SK-N-SH treated with all-trans-retinoic acid at 6 μM for 48 hours (cell line): Measurements from ENCODE around the gene PLPPR5.

ENCODE experiments used
- ATAC-seq: fragments of 200-7000 bp; cut with Tn5 transposase; 3 replicates; pipeline ENCODE4 v1.9.1; 2020; ENCODE audit warnings: mild to moderate bottlenecking, moderate library complexity
- ARNTL ChIP-seq: fragments of 450-650 bp; formaldehyde crosslinking; IDR thresholded peaks from 2 replicates; pipeline ENCODE4 v1.5.0; 2020; ENCODE audit warnings: low read depth, mild to moderate bottlenecking, moderate library complexity, borderline replicate concordance
- CSDC2 ChIP-seq: fragments of 250-450 bp; sonication (Bioruptor Pico); IDR thresholded peaks from 2 replicates; pipeline ENCODE4 v1.5.0; 2020; ENCODE audit warnings: mild to moderate bottlenecking, moderate library complexity
- CSRNP3 ChIP-seq: fragments of 250-450 bp; sonication (Bioruptor Pico); IDR thresholded peaks from 2 replicates; pipeline ENCODE4 v1.5.1; 2021; ENCODE audit warnings: mild to moderate bottlenecking, moderate library complexity
- ESRRG ChIP-seq: fragments of 250-450 bp; sonication (Bioruptor Pico); IDR thresholded peaks from 2 replicates; pipeline ENCODE4 v1.6.1; 2021; ENCODE audit warnings: mild to moderate bottlenecking
- GLIS3 ChIP-seq: fragments of 250-450 bp; sonication (Bioruptor Pico); IDR thresholded peaks from 2 replicates; pipeline ENCODE4 v1.5.0; 2020; ENCODE audit warnings: mild to moderate bottlenecking, moderate library complexity
- OSR1 ChIP-seq: fragments of 250-450 bp; sonication (Bioruptor Pico); IDR thresholded peaks from 2 replicates; pipeline ENCODE4 v1.8.0; 2022; ENCODE audit warnings: moderate library complexity, mild to moderate bottlenecking, inconsistent platforms
- PPARA ChIP-seq: fragments of 250-450 bp; sonication (Bioruptor Pico); IDR thresholded peaks from 2 replicates; pipeline ENCODE4 v1.5.0; 2020; ENCODE audit warnings: mild to moderate bottlenecking, borderline replicate concordance
- RARB ChIP-seq: fragments of 250-450 bp; sonication (Bioruptor Pico); IDR thresholded peaks from 2 replicates; pipeline ENCODE4 v1.8.0; 2021; ENCODE audit warnings: mild to moderate bottlenecking, moderate library complexity
- SNAI2 ChIP-seq: fragments of 250-450 bp; sonication (Bioruptor Pico); IDR thresholded peaks from 2 replicates; pipeline ENCODE4 v1.5.0; 2020; ENCODE audit warnings: mild to moderate bottlenecking, moderate library complexity
- TCF4 ChIP-seq: fragments of 250-450 bp; sonication (Bioruptor Pico); IDR thresholded peaks from 2 replicates; pipeline ENCODE4 v1.8.0; 2021; ENCODE audit warnings: mild to moderate bottlenecking, moderate library complexity, borderline replicate concordance
- TOX ChIP-seq: fragments of 250-450 bp; sonication (Bioruptor Pico); IDR thresholded peaks from 2 replicates; pipeline ENCODE4 v1.8.0; 2021; ENCODE audit warnings: mild to moderate bottlenecking, moderate library complexity, borderline replicate concordance
- ZC3H10 ChIP-seq: fragments of 250-450 bp; sonication (Bioruptor Pico); IDR thresholded peaks from 2 replicates; pipeline ENCODE4 v1.5.1; 2021; ENCODE audit warnings: mild to moderate bottlenecking, moderate library complexity
- ZFP3 ChIP-seq: fragments of 250-450 bp; sonication (Bioruptor Pico); IDR thresholded peaks from 2 replicates; pipeline ENCODE4 v1.5.0; 2020; ENCODE audit warnings: mild to moderate bottlenecking, moderate library complexity
- ZFP30 ChIP-seq: fragments of 450-650 bp; formaldehyde crosslinking; IDR thresholded peaks from 2 replicates; pipeline ENCODE4 v1.5.0; 2022; ENCODE audit warnings: mild to moderate bottlenecking, moderate library complexity
- ZNF565 ChIP-seq: fragments of 450-650 bp; formaldehyde crosslinking; conservative IDR thresholded peaks from 2 replicates; pipeline ENCODE4 v1.5.0; 2020; ENCODE audit warnings: low read depth, mild to moderate bottlenecking, moderate library complexity
- ZNF70 ChIP-seq: fragments of 450-650 bp; formaldehyde crosslinking; IDR thresholded peaks from 2 replicates; pipeline ENCODE4 v1.5.0; 2020; ENCODE audit warnings: mild to moderate bottlenecking, moderate library complexity
- ZNF8 ChIP-seq: fragments of 450-650 bp; formaldehyde crosslinking; IDR thresholded peaks from 2 replicates; pipeline ENCODE4 v1.5.0; 2020; ENCODE audit warnings: mild to moderate bottlenecking, moderate library complexity
- TF ChIP-seq, protein P1 (sequence below): fragments of 250-450 bp; sonication (Bioruptor Pico); IDR thresholded peaks from 2 replicates; pipeline ENCODE4 v1.8.0; 2021; ENCODE audit warnings: low read depth, mild to moderate bottlenecking, moderate library complexity, borderline replicate concordance
- TF ChIP-seq, protein P2 (sequence below): fragments of 250-450 bp; sonication (Bioruptor Pico); IDR thresholded peaks from 2 replicates; pipeline ENCODE4 v1.5.0; 2020; ENCODE audit warnings: mild to moderate bottlenecking, moderate library complexity
- TF ChIP-seq, protein P3 (sequence below): fragments of 250-450 bp; sonication (Bioruptor Pico); IDR thresholded peaks from 2 replicates; pipeline ENCODE4 v1.5.1; 2020; ENCODE audit warnings: low read depth, mild to moderate bottlenecking, moderate library complexity

PLPPR5 gene

GRCh38 chr1:98979463-98979862, 25.2 kb downstream of the PLPPR5 start:
- TF ChIP-seq ZFP3 (CRISPR knock-in tag) (no peak), ZNF565 (CRISPR knock-in tag) (no peak), GLIS3 (CRISPR knock-in tag) (no peak), CSRNP3 (CRISPR knock-in tag) (no peak), TCF4 (CRISPR knock-in tag) (peak; percentile 54; the same call in 1 of the 2 replicates), ESRRG (CRISPR knock-in tag) (no peak), ZNF8 (no peak)
- no peak for ATAC-seq

DNA sequence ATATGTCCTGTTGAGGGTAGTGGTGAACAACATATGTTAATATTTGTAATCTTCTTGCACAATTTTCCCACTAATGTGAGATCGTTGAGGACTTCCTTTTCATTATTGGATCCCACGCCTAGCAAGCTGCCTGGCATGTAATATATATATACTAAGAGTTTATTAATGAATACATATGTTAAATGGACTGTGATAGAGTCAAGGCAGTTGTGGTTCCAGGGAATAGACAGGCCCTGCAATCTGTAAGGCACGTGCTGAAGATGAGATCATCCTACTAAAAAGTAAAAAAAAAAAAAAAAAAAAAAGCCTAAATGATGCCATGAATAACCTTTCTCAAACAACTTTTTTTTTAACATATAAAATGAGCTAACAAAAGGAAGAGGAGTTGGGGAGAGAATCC, 28.9 kb downstream of the PLPPR5 start:
- TF ChIP-seq ZFP3 (CRISPR knock-in tag) = no peak
- TF ChIP-seq ARNTL (CRISPR knock-in tag) = no peak
- TF ChIP-seq ESRRG (CRISPR knock-in tag) = no peak
- TF ChIP-seq ZNF8 = no peak
- no peak for TF ChIP-seq ZNF565 (CRISPR knock-in tag)
- TF ChIP-seq, protein P1, sequence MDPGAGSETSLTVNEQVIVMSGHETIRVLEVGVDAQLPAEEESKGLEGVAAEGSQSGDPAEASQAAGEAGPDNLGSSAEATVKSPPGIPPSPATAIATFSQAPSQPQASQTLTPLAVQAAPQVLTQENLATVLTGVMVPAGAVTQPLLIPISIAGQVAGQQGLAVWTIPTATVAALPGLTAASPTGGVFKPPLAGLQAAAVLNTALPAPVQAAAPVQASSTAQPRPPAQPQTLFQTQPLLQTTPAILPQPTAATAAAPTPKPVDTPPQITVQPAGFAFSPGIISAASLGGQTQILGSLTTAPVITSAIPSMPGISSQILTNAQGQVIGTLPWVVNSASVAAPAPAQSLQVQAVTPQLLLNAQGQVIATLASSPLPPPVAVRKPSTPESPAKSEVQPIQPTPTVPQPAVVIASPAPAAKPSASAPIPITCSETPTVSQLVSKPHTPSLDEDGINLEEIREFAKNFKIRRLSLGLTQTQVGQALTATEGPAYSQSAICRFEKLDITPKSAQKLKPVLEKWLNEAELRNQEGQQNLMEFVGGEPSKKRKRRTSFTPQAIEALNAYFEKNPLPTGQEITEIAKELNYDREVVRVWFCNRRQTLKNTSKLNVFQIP (CRISPR knock-in tag) = no peak
- TF ChIP-seq, all 23 proteins: peak for 0
- ATAC-seq = no peak

GRCh38 chr1:98975113-98975512, 29.5 kb downstream of the PLPPR5 start:
- no peak for ATAC-seq
- TF ChIP-seq TCF4 (CRISPR knock-in tag) (no peak), RARB (CRISPR knock-in tag) (no peak), CSDC2 (CRISPR knock-in tag) (no peak), ZFP30 (CRISPR knock-in tag) (no peak), ESRRG (CRISPR knock-in tag) (no peak), CSRNP3 (CRISPR knock-in tag) (no peak), SNAI2 (CRISPR knock-in tag) (no peak), ZC3H10 (CRISPR knock-in tag) (no peak), ARNTL (CRISPR knock-in tag) (no peak)
- TF ChIP-seq, protein P1 (CRISPR knock-in tag) = no peak
- TF ChIP-seq, protein P2, sequence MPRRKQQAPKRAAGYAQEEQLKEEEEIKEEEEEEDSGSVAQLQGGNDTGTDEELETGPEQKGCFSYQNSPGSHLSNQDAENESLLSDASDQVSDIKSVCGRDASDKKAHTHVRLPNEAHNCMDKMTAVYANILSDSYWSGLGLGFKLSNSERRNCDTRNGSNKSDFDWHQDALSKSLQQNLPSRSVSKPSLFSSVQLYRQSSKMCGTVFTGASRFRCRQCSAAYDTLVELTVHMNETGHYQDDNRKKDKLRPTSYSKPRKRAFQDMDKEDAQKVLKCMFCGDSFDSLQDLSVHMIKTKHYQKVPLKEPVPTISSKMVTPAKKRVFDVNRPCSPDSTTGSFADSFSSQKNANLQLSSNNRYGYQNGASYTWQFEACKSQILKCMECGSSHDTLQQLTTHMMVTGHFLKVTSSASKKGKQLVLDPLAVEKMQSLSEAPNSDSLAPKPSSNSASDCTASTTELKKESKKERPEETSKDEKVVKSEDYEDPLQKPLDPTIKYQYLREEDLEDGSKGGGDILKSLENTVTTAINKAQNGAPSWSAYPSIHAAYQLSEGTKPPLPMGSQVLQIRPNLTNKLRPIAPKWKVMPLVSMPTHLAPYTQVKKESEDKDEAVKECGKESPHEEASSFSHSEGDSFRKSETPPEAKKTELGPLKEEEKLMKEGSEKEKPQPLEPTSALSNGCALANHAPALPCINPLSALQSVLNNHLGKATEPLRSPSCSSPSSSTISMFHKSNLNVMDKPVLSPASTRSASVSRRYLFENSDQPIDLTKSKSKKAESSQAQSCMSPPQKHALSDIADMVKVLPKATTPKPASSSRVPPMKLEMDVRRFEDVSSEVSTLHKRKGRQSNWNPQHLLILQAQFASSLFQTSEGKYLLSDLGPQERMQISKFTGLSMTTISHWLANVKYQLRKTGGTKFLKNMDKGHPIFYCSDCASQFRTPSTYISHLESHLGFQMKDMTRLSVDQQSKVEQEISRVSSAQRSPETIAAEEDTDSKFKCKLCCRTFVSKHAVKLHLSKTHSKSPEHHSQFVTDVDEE (CRISPR knock-in tag) = no peak
- TF ChIP-seq, all 23 proteins: peak for 0

GRCh38 chr1:98969798-98970490, 34.7 kb downstream of the PLPPR5 start:
- ATAC-seq = no peak
- no peak for TF ChIP-seq OSR1
- no peak for TF ChIP-seq TOX (CRISPR knock-in tag)
- no peak for TF ChIP-seq ZFP3 (CRISPR knock-in tag)
- no peak for TF ChIP-seq TCF4 (CRISPR knock-in tag)
- no peak for TF ChIP-seq ZNF70 (CRISPR knock-in tag)
- no peak for TF ChIP-seq SNAI2 (CRISPR knock-in tag)
- no peak for TF ChIP-seq GLIS3 (CRISPR knock-in tag)
- TF ChIP-seq ESRRG (CRISPR knock-in tag) = no peak
- TF ChIP-seq RARB (CRISPR knock-in tag) = no peak
- TF ChIP-seq, protein P3, sequence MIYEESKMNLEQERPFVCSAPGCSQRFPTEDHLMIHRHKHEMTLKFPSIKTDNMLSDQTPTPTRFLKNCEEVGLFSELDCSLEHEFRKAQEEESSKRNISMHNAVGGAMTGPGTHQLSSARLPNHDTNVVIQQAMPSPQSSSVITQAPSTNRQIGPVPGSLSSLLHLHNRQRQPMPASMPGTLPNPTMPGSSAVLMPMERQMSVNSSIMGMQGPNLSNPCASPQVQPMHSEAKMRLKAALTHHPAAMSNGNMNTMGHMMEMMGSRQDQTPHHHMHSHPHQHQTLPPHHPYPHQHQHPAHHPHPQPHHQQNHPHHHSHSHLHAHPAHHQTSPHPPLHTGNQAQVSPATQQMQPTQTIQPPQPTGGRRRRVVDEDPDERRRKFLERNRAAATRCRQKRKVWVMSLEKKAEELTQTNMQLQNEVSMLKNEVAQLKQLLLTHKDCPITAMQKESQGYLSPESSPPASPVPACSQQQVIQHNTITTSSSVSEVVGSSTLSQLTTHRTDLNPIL (CRISPR knock-in tag) = no peak
- TF ChIP-seq ZNF565 (CRISPR knock-in tag) = no peak
- TF ChIP-seq ZFP30 (CRISPR knock-in tag) = no peak
- TF ChIP-seq, protein P2 (CRISPR knock-in tag) = no peak
- TF ChIP-seq PPARA = no peak
- TF ChIP-seq ZNF8 = no peak
